Hepatocyte (in vitro differentiated cells): ENCODE results near the gene APOOL. TPM values are rescaled to one million over a fixed set of nuclear protein-coding genes. Genes with fewer than 3 reads are reported as not detected.
"Not testable (repeated sequence)": the region's sequence is repeated elsewhere in the genome, so short reads cannot be mapped to it uniquely, and the experiment has no call there.

Experiments
- DNase-seq: peaks from one replicate; pipeline ENCODE4 v3.0.0-alpha.2; 2016; ENCODE audit warnings: low spot score
- H2AFZ ChIP-seq: fragments of 200-600 bp; sonication (generic); 2 replicates; pipeline ENCODE4 v1.6.0; 2016; ENCODE audit warnings: antibody characterized with exemption, mild to moderate bottlenecking
- H3K27ac ChIP-seq: fragments of 200-600 bp; sonication (generic); 2 replicates; pipeline ENCODE4 v1.5.1; 2016; ENCODE audit warnings: mild to moderate bottlenecking
- H3K27me3 ChIP-seq: fragments of 200-600 bp; sonication (generic); 2 replicates; pipeline ENCODE4 v1.6.1; 2016
- H3K36me3 ChIP-seq: fragments of 200-600 bp; sonication (generic); replicated peaks from 2 replicates; pipeline ENCODE4 v1.5.1; 2016; ENCODE audit warnings: low read depth; ENCODE audit not compliant: insufficient read depth
- H3K4me1 ChIP-seq: fragments of 200-600 bp; sonication (generic); 2 replicates; pipeline ENCODE4 v1.5.1; 2016; ENCODE audit warnings: mild to moderate bottlenecking, moderate library complexity; ENCODE audit not compliant: insufficient read depth
- H3K4me2 ChIP-seq: fragments of 200-600 bp; sonication (generic); 2 replicates; pipeline ENCODE4 v1.6.0; 2016
- H3K4me3 ChIP-seq: fragments of 200-600 bp; sonication (generic); 2 replicates; pipeline ENCODE4 v1.5.1; 2016; ENCODE audit warnings: mild to moderate bottlenecking
- H3K79me2 ChIP-seq: fragments of 200-600 bp; sonication (generic); 2 replicates; pipeline ENCODE4 v1.6.0; 2017; ENCODE audit warnings: mild to moderate bottlenecking
- H3K9me2 ChIP-seq: fragments of 200-600 bp; sonication (generic); replicated peaks from 2 replicates; pipeline ENCODE4 v1.6.0; 2017; ENCODE audit warnings: mild to moderate bottlenecking; ENCODE audit not compliant: insufficient read depth
- H3K9me3 ChIP-seq: fragments of 200-600 bp; sonication (generic); 2 replicates; pipeline ENCODE4 v1.5.1; 2016; ENCODE audit warnings: low read depth, mild to moderate bottlenecking
- H4K20me1 ChIP-seq: fragments of 200-600 bp; sonication (generic); 2 replicates; pipeline ENCODE4 v1.6.0; 2016; ENCODE audit warnings: mild to moderate bottlenecking; ENCODE audit not compliant: insufficient read depth, poor library complexity, severe bottlenecking
- EZH2 ChIP-seq: fragments of 200-600 bp; sonication (generic); IDR thresholded peaks from 2 replicates; pipeline ENCODE4 v1.6.1; 2016; ENCODE audit warnings: antibody characterized with exemption, mild to moderate bottlenecking, borderline replicate concordance
- EZH2phosphoT487 ChIP-seq: fragments of 200-600 bp; sonication (generic); IDR thresholded peaks from one replicate; pipeline ENCODE4 v1.6.1; 2018; ENCODE audit warnings: antibody characterized with exemption, mild to moderate bottlenecking, low read depth, moderate library complexity; ENCODE audit not compliant: unreplicated experiment, severe bottlenecking
- WGBS: methylation state at CpG from one replicate; pipeline ENCODE4 v1.1.6; 2016; ENCODE audit warnings: low lambda C conversion rate; ENCODE audit errors: missing lambda C conversion rate; 5-methylcytosine and 5-hydroxymethylcytosine counted together
- polyA plus RNA-seq: library from polyadenylated mRNA; unstranded; fragments of >200 nt; fragmentation: Nextera tagmentation; extraction: Ambion mirVana; gene quantifications from 2 replicates; pipeline ENCODE4 v1.2.1, GENCODE V29; 2016
- total RNA-seq: library from RNA; depleted of rRNA; stranded (reverse); fragments of >200 nt; gene quantifications from 2 replicates; pipeline ENCODE4 v1.2.3, GENCODE V29; 2014
- TF ChIP-seq, protein P1 (sequence below): fragments of 200-600 bp; sonication (generic); IDR thresholded peaks from 2 replicates; pipeline ENCODE4 v1.5.1; 2016; ENCODE audit warnings: antibody characterized with exemption, mild to moderate bottlenecking; ENCODE audit not compliant: poor library complexity

APOOL gene
- total and polyA plus RNA-seq, 2 experiments from 2014 or later: 5.7 to 23.7 TPM

DNA sequence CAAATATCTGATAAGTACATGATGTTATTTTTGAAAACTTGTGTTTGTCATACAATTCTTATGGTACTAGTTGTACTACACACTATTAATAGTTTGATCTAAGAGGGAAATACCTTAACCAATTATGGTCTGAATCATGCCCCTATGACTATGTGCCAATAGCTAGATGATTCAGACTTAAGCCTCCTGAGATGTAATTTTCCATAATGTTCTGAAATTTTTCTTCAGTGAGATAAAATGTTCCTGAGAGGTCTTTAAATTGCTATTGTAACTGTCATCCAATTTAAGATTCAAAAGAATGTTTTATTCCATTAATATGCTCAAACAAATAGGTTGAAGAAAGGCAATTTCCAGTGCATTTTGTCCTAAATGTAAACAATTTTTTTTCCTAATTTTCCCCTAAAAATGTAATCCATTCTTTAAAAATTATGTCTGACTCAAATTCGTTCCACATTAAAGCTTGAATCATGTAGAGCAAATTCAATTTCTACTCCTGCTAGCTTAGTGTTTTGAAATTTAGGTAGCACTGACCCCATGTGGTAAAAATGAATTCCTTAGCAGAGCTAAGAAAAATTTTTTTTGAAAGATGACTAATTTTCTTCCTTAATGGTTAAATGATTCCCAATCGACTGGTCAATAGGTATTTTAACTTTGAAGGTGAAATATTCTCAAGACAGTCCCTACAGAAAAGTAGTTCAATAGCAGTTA lies 49.1 kb downstream of the APOOL start:
- H3K27ac ChIP-seq: no peak overlapping the region
- H3K36me3 ChIP-seq: no peaks in the 10 kb centered on the region
- no peaks in the 10 kb centered on the region for H3K4me1 ChIP-seq
- DNase-seq: no peak
- no peaks in the 10 kb centered on the region for H3K79me2 ChIP-seq
- no peaks in the 10 kb centered on the region for H3K9me3 ChIP-seq
- TF ChIP-seq EZH2: no peak
- no peak for TF ChIP-seq EZH2phosphoT487
- TF ChIP-seq, protein P1, sequence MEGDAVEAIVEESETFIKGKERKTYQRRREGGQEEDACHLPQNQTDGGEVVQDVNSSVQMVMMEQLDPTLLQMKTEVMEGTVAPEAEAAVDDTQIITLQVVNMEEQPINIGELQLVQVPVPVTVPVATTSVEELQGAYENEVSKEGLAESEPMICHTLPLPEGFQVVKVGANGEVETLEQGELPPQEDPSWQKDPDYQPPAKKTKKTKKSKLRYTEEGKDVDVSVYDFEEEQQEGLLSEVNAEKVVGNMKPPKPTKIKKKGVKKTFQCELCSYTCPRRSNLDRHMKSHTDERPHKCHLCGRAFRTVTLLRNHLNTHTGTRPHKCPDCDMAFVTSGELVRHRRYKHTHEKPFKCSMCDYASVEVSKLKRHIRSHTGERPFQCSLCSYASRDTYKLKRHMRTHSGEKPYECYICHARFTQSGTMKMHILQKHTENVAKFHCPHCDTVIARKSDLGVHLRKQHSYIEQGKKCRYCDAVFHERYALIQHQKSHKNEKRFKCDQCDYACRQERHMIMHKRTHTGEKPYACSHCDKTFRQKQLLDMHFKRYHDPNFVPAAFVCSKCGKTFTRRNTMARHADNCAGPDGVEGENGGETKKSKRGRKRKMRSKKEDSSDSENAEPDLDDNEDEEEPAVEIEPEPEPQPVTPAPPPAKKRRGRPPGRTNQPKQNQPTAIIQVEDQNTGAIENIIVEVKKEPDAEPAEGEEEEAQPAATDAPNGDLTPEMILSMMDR: peak; percentile 39
- H3K9me2 ChIP-seq: no peaks in the 10 kb centered on the region
- no peaks in the 10 kb centered on the region for H3K27me3 ChIP-seq
- 51% methylated on average over 2 of the region's 2 CpGs for WGBS
- no peak overlapping the region for H2AFZ ChIP-seq
- no peak overlapping the region for H3K4me3 ChIP-seq
- no peaks in the 10 kb centered on the region for H4K20me1 ChIP-seq
- no peak overlapping the region for H3K4me2 ChIP-seq

DNA sequence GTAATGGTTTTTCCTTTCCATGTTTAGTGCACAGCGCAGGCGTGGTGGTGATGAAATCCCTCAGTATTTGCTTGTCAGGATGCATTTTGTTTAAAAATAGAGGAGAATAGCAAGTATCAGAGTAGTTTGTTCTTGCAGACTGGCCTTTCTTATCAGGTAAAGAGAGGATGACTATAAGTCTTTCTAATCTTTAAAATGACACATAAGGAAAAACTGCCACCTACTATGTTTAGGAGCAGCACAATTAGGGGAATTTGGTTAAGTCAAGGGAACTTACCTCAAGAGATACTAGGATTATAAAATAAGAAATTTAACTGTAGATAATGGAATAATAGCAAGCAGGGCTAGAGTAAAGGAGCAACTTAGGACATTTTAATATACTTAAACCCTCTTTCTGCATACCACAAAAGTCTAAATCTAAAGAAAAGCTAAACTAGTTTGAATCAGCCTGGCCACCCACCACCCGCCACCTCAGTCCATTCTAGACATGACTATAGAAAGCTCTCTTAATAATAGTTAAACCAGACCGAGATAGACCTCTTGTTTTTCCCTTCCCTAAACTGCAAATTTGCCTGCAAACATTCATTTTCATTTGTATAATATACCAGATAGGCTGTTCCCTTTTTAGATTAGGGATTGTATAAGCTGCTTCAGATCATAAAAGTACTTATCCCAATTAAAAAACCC lies 62.0 kb downstream of the APOOL start:
- DNase-seq: no peak
- Histone ChIP-seq H3K4me1 (no peaks in the 10 kb centered on the region), H4K20me1 (no peaks in the 10 kb centered on the region), H3K79me2 (no peaks in the 10 kb centered on the region), H3K36me3 (no peaks in the 10 kb centered on the region), H3K9me3 (peaks cover 5% of the 10 kb centered on the region), H3K27me3 (no peaks in the 10 kb centered on the region), H3K9me2 (no peaks in the 10 kb centered on the region), H3K27ac (no peak overlapping the region), H3K4me2 (no peak overlapping the region), H2AFZ (no peak overlapping the region), H3K4me3 (no peak overlapping the region)
- TF ChIP-seq, protein P1: no peak
- TF ChIP-seq EZH2 (no peak), EZH2phosphoT487 (no peak)
- 49% methylated on average over 4 of the region's 4 CpGs for WGBS

DNA sequence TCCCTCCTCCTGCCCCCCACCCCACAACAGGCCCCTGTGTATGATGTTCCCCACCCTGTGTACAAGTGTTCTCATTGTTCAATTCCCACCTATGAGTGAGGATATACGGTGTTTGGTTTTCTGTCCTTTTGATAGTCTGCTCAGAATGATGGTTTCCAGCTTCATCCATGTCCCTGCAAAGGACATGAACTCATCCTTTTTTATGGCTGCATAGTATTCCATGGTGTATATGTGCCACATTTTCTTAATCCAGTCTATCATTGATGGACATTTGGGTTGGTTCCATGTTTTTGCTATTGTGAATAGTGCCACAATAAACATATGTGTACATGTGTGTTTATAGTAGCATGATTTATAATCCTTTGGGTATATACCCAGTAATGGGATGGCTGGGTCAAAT lies 73.6 kb downstream of the APOOL start:
- not testable (repeated sequence) for H4K20me1 ChIP-seq, DNase-seq, H3K27me3 ChIP-seq, H3K79me2 ChIP-seq, H3K4me1 ChIP-seq, H3K9me2 ChIP-seq, H3K4me3 ChIP-seq, H3K36me3 ChIP-seq, H3K27ac ChIP-seq, H3K9me3 ChIP-seq, H3K4me2 ChIP-seq, H2AFZ ChIP-seq
- 90% methylated on average over 1 of the region's 1 CpG for WGBS

DNA sequence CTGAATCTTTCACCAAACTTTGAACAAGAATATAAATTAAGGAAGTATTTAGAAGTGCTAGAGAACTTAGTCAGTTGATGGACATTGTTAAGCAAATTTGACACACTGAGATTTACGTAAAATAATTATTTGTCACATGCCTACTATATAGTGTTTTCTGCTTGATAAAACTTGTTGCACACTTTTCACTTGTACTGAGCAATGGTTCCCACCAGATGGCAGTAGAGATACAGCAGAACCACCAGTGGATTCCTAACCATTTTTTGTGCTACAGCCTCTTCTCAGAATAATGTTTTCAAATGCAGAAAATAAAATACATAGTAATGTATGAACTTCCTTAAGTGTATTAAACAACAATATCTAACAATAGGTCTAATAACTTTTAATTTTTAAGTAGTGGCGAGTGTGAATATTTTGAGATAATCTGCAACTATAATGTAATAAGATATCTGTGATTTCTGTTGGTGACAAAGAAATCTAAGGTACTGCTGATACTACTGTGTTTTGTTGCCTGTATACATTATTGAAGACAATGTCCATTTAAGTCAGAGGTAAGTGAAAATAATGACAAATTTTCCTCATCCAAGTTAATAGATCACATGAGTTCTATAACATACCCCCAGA lies 81.2 kb downstream of the APOOL start:
- Histone ChIP-seq H4K20me1 (no peaks in the 10 kb centered on the region), H3K9me2 (no peaks in the 10 kb centered on the region), H3K79me2 (no peaks in the 10 kb centered on the region), H3K27ac (no peak overlapping the region), H3K9me3 (no peaks in the 10 kb centered on the region), H3K4me3 (no peak overlapping the region), H3K4me1 (no peaks in the 10 kb centered on the region), H3K4me2 (no peak overlapping the region), H3K27me3 (no peaks in the 10 kb centered on the region), H3K36me3 (no peaks in the 10 kb centered on the region), H2AFZ (no peak overlapping the region)
- 61% methylated on average over 2 of the region's 2 CpGs for WGBS
- peak; percentile 48 for DNase-seq
- no peak for TF ChIP-seq EZH2
- TF ChIP-seq, protein P1: peak; percentile 77
